ENCODE results near the gene FPR1.

DNA sequence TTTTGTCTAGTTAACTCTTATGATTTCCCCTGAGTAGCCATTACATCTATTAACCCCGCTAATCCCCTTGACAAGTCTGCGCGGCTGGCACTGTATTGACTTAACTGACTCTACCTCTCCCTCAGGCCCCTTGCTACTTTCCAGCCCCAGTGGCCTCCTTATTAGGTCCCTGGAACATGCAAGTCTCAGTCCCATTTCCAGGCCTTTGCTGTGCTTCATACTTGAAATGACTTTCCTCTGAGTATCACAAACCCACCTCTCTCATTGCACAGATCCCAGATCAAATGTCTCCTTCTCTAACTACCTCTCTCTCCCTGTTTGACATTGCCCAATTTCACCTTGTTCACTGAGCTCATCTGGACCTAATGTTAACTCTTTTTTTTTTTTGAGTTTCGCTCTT is 45.4 kb downstream of the FPR1 start:
- TF ChIP-seq EP300 (IDR thresholded peaks at IDR 0.05; ENCODE audit: low read depth) (no peak), POLR2AphosphoS5 (IDR thresholded peaks at IDR 0.05) (no peak)
- TF ChIP-seq, protein P1, sequence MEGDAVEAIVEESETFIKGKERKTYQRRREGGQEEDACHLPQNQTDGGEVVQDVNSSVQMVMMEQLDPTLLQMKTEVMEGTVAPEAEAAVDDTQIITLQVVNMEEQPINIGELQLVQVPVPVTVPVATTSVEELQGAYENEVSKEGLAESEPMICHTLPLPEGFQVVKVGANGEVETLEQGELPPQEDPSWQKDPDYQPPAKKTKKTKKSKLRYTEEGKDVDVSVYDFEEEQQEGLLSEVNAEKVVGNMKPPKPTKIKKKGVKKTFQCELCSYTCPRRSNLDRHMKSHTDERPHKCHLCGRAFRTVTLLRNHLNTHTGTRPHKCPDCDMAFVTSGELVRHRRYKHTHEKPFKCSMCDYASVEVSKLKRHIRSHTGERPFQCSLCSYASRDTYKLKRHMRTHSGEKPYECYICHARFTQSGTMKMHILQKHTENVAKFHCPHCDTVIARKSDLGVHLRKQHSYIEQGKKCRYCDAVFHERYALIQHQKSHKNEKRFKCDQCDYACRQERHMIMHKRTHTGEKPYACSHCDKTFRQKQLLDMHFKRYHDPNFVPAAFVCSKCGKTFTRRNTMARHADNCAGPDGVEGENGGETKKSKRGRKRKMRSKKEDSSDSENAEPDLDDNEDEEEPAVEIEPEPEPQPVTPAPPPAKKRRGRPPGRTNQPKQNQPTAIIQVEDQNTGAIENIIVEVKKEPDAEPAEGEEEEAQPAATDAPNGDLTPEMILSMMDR (IDR thresholded peaks at IDR 0.05) = no peak

Measured in transverse colon (tissue), 4 donors.